Right lobe of liver (tissue), 4 donors: ENCODE results near the gene EXOC2.

Experiments used
- POLR2A ChIP-seq: fragments of 450-650 bp; IDR thresholded peaks from one replicate; pipeline ENCODE4 v1.6.1; 2017; ENCODE audit warnings: antibody characterized with exemption, mild to moderate bottlenecking
- TF ChIP-seq, protein P1 (sequence below), 4 donors: fragments of 200-600 bp in 3 of 4; fragments of 450-650 bp in 1 of 4; IDR thresholded peaks; one replicate each; pipeline versions ENCODE4 v1.5.1 to v1.8.0; 2016 to 2022; ENCODE audit warnings: antibody characterized with exemption in 4 of 4, mild to moderate bottlenecking in 2 of 4
- donor health status: DM: no; HTN: no; CAD: no.
- donor health status: DM: no; HTN: no; CAD: no.
- donor health status: DM: no; HTN: yes; CAD: no.

DNA sequence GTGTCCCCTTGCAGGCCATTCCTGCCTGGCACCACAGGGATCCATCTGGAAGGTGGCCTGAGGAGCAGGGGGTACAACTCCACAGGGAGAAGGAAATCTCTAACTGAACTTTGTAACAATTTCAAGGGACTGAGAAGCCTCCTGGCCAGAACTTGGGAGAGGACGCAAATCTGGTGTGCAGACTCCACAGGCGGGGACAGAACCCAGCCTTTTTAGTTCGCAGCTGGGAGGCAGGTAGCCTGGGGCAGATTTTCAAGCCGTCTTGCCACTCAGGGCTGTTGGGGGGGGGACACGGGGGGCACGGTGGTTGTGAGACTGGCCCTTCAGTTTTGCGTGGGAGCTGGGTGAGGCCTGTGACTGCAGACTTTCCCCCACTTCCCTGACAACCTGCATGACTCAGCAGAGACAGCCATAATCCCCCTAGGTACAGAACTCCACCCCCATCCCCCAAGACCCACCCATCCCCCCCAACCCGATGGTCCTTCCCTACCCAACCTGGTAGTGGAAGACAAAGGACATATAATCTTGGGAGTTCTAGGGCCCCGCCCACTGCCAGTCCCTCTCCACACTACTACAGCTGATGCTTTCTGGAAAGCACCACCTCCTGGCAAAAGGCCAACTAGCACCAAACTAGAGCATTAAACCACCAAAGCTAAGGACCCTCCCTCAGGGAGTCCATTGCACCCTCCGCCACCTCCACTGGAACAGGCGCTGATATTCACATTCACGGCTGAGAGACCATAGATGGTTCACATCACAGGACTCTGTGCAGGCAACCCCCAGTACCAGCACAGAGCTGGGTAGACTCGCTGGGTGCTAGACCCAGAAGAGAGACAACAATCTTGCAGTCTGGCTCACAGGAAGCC is 33.0 kb downstream of the EXOC2 start:
- TF ChIP-seq, protein P1, sequence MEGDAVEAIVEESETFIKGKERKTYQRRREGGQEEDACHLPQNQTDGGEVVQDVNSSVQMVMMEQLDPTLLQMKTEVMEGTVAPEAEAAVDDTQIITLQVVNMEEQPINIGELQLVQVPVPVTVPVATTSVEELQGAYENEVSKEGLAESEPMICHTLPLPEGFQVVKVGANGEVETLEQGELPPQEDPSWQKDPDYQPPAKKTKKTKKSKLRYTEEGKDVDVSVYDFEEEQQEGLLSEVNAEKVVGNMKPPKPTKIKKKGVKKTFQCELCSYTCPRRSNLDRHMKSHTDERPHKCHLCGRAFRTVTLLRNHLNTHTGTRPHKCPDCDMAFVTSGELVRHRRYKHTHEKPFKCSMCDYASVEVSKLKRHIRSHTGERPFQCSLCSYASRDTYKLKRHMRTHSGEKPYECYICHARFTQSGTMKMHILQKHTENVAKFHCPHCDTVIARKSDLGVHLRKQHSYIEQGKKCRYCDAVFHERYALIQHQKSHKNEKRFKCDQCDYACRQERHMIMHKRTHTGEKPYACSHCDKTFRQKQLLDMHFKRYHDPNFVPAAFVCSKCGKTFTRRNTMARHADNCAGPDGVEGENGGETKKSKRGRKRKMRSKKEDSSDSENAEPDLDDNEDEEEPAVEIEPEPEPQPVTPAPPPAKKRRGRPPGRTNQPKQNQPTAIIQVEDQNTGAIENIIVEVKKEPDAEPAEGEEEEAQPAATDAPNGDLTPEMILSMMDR (IDR thresholded peaks at IDR 0.05) = no peak
- no peak for TF ChIP-seq POLR2A
